NCI-H1048 (cell line): ENCODE measurements around the gene SPAG9.

Experiments
- DNase-seq: peaks from one replicate; lab custom pipeline; 2025; lab: John Stamatoyannopoulos, UW

The SPAG9 gene

DNA sequence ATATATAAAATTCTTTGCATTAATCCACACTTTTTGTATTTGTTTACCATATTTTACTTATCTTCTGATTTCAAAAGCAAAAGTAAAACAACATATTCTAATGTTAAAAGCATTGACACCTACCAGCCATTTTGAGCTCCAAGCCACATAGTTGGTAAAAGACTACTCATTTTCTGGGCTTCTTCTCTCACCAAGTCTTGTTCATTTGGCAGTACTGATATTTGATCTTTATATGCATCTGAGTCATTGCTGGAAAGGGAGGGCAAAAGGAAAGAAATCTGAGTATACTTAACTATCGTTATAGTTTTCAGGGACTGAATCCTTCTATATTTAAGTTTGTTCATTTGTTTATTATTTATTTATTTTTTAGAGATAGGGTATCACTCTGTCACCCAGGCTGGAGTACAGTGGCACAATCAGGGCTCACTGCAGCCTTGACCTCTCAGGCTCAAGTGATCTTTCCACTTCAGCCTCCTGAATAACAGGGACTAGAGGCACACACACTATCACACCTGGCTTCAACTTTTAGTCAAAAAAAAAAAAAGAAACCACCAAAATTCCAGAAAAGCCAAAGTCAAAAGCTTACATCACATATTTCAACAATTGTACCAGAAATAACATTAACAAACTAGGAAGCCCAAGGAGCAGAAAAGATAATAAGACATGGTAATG is 133.5 kb downstream of the SPAG9 start:
- no peak for DNase-seq

DNA sequence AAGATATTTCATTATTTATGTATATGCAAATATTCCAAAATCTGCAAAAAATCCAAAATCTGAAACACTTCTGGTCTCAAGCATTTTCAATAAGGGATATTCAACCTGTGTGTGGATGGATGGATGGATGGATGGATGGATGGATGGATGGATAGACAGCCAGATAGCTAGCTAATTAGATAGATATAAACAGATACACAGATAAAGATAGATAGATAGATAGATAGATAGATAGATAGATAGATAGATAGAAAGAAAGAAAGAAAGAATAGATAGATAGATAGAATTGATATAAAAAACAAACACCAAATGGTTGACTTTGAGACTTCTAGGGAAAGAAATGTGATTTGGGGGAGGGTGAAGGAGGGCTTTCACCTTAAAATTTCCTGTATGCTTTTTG is 139.4 kb downstream of the SPAG9 start:
- DNase-seq = no peak

DNA sequence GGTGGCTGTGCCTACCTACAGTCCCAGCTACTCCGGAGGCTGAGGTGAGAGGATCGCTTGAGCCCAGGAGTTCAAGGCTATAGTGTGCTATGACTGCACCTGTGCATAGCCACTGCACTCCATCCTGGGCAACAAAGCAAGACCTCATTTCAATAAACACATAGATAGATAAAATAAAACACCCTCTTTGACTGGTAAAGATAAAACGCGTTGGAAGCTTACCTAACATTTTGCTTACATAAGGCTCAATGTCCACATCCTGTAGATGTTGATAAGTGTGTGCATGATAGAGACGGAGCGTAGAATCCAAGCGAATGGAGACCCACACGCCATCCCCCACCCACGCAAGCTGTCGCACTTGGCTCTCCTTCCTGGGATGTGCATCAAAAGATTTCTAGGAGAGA is 141.1 kb downstream of the SPAG9 start:
- no peak for DNase-seq

DNA sequence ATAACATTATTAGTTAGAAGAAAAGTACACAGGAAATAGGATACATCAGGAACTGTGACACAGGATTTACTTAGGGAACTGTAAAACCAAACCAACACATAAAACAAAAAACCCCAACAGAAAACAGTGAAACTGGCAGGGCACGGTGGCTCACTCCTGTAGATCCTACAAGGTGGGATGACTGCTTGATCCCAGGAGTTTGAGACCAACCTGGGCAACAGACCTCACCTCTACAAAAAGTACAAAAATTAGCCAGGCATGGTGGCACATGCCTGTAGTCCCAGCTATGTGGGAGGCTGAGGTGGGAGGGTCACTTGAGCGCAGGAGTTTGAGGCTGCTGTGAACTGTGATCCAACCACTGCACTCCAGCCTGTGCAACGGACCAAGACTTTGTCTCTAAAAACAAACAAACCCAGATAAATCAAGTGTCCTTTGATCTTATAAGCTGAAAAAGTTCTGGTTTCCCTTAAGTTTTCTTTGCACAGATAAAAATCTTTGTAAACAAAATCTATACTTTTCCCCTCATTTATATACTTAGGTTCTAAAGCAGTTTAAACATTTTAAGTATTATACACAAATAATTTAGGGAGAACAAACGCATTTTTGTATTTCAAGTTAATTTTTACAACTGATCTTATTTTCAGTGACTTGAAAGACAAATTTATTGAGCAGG is 143.0 kb downstream of the SPAG9 start:
- DNase-seq = no peak

DNA sequence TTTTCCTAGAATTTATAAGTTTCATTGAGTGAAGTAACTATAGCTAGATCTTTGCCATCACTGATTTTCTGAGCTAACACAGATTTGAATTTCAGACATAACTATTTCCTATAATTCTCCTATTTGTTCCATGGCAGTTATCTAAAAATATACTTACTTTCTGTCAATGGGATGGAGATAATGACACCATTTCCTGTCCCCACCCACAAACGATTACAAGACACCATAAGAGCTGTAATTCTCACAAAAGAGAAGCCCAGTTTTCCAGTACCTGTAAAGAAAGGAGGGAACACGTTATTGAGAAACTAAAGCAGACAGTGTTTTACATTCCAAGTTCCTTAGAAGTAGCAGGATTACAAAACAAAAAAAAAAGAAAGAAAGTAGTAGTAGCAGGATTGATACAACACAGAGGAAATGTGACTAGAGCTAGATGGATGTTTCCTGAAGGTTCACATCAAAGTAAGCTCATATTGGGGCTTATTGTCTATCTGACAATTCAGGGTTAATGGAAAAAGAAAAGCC is 143.7 kb downstream of the SPAG9 start:
- DNase-seq = no peak

DNA sequence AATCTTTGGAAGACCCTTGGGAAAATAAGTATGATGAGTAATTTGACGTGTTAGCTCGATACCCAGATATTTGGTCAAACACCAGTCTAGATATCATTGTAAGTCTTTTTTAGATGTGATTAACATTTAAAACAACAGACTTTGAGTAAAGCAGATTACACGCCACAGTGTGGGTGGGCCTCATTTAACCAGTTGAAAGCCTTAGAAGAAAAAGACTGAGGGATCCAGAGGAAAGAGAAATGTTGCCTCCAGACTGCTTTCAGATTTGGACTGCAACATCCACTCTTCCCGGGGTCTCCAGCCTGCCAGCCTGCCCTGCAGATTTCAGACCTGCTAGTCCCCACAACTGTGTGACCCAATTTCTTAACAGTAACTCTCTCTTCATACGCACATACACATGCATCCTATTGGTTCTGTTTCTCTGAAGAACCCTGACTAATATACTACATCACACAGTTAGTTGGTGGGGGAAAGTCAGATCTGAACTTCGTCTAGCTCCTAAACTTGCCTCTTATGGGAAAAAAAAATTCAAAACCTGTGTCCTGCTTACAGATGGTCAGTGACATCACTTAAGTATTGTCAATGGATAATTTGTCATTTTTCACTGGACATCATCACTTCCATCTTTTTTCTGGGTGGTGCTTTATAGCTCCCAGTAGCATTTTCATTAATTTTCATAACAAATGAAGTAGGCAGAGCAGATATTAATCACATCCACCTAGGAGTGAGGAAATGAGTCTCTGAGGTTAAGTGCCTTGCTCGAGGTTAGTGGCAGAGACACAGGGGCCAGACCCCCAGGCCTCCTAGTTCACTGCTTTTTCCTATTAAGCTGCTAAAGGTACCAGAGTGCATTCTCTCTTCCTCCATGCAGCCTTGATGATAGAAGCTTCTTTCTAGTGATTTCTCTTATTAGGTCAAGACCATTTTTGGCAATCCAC is 146.8 kb downstream of the SPAG9 start:
- no peak for DNase-seq

DNA sequence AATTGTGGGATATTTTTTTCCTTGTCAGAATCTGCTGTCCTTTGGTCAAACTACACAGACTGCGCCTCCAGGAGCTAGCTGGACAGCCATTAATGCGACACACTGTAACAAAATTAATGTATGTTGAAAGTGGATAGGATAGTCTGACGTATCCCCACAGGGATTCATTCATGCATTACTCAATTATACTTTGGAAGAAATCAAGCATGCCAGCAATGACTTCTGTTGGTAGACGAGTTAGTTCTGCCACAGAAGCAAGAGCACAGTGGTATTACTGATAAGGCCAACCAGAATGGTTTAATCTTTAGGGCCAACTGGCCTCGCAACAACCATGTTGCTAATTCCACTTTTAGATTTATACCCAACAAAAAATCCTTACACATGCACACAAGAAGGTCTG is 148.1 kb downstream of the SPAG9 start:
- DNase-seq = no peak

DNA sequence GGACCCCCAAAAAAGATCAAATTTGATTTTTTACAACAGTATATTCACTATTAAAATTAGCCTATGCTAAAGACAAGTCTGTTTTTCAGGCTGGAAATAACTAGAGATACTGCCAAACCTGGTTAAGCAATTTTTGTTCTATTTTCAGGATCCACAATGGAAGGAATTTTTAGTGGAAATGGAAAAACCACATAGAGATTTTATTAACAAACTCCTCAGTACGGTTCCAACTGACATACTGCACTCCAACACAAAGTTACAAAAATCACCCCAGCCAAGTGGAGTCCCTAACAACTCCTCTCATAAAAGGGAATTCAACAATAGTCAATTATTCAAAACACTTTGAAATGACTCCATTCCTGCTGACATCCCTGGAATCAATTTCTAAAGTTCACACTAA is 152.9 kb downstream of the SPAG9 start:
- DNase-seq = no peak

DNA sequence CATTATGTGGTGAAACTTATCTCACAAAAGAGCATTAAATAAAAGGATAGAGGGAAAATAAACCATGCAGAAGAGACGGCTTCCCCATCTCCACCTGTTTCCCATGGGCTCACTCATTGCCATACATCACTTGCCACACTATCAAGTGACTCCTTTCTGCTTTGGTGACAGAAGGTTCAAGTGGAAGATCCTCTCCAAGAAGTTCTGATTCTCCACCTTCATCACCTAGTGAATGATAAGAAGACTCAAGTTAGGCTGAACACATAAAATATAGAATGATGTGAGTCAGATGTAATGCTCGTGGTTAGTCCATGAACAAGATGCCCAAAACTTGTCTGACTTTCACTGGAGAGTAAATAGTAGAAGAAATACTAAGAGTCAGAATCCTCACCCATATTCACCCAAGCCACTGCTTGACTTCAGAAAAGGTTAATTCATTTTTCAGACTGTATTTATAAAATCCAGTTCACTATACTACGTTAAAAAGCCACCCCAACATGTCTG is 154.5 kb downstream of the SPAG9 start:
- DNase-seq = no peak

DNA sequence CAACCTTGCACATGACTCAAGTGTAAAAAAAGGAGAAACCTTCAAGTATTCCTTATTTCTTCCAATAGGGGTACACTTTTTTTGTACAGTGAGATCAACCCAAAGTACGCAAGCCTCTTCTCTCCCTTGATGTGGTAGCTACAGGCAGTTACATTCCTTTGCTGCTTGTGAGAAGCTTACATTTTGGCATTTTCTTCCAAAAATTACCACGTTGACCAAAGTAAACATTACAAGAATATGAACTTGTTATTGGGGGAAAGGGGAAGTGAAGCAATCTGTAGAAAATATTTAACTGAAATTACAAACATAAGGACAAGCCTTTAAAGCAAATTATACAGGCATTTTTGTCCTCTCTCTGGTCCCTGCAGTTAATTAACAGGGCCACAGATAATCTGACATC is 157.5 kb downstream of the SPAG9 start:
- no peak for DNase-seq

DNA sequence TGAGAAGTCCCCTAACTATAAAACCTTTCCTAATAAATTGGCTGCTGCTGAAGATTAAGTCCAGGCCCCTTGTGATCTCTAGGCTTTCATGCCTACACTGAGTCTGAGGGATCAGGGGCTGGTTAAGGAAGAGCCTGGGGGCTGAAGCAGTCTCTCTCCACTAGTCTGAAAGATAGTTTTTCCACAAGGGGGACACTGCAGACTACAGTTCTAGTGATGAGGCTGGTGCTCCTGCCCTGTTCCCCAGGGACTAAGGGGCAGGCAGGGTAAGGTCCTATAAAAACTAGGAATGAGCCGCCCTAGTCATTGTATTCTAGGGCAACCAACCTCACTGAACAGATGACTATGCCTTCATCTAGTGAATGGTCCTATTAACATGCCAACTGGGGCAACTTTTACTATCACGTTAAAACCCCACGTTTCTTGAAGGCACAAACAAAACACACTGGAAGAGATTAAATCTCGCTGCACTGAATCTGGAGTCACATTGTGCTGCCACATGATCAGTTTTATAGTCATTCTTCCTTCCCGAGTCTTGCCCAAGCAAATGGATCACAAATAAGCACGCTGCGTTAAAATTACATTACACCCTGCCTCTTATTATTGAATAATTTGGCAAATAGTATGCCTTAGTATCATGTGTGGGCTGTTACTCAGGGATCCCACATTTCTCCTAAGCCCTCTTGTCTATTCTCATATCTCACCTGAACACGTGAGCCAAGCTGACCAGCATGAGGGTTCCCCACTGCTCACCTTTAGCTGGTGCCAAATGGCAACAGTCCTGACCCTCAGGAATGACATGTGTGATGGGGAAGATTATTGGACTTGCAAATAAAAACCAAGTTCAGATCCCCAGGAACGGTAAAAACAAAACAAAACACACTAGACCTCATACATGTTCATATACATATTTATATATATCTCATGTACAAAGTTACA is 159.1 kb downstream of the SPAG9 start:
- no peak for DNase-seq

DNA sequence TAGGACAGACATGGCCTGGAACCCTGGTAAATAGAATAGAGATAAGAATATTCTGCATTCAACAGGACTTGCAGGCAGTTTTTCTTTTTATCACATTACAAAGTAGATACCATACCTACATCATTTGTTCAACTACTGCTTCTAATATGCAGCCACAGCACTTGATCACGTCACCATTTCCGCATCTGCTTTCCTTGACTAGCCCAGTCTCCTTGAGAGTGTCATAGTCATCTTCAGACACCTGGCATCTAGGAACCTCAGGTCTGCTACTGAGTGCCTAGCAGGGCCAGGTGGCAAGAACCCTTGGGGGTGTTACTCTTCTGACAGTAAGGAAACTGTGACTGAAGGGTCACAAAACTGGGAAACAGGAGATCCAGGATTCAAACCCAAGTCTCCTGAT is 161.3 kb downstream of the SPAG9 start:
- no peak for DNase-seq

DNA sequence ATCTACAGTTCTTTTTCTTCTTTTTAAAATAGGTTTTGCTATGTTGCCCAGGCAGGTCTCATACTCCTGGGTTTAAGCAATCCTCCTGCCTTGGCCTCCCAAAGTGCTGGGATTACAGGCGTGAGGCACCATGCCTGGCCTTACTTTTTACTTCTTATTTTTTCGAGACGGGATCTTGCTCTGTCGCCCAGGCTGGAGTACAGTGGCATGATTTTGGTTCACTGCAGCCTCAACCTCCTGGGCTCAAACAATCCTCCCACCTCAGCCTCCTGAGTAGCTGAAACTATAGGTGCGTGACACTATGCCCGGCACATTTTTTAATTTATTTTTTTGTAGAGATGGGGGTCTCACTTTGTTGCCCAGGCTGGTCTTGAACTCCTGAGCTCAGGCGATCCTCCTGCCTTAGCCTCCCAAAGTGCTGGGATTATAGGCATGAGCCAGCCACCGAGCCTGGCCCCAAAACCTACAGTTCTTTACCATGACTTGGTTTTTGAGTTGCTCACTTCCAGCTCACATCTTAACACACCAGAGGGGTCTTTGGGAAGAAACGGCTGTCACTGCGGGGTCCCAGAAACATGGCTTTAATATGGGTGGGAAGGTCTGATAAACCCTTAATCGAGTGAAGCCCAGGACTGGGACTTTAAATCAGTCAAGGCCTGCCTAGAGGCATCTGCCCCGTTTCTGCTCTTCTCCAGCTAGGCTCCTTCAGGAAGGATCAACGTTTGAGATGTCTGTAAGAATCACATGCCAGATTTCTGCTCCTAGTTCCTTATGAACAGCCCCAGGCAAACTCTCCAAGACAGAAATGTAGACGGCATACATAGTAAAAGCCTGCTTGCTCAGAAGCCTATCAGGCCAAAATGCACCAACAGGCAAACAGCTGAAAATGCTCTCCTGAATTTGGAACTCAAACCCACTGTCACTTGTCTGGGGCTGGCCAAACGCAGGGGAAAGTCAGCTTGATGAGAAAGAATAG is 162.8 kb downstream of the SPAG9 start:
- DNase-seq = no peak

DNA sequence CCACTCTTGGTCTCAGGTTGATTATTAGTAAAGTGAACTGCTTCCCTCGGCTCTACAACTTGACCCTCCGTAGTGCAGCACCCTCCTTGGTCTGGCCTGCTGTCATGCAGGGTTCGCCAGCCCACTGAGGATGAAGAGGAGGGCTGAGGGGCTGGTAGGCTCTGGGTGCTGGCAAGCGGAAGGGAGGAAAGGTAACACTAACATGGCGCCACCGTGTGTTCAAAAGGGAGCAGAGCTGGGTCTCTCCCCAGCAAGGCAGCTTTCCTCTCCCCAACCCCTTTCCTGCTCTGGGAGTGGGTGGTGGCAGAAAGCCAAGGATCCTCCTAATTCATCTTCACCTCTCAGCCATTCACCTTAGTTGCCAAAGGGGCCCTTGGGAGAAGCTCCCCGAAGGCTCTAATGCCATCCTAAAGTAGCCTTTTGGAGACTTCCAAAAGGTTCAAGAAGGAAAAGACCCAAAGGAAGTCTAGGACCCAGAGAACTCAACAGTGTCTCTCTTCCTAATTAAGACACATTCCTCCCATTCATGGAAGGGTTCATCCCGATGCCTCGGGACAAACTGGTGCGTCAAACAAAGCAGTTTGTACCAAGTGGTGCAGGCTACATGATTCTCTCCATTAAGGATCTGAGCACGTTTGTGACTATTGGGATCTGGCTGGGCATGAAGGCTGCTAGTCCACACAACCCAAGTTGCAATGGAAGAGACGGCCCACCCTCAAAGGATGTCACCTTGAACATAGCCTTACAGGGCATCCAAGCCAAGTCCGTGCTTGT is 163.7 kb downstream of the SPAG9 start:
- DNase-seq = no peak

DNA sequence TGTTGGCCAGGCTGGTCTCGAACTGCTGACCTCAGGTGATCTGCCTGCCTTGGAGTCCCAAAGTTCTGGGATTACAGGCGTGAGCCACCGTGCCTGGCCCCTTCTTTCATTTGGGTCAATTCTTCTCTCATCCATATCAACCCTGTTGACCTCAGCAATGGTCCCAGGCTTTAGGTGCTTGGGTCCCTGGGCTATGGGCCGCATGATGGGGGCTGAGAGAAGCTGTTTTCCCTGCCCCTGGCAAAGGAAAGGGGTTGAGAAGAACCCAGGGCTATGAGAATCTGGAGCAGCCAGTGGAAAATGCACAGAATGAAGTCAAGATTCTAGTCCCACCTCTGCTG is 164.3 kb downstream of the SPAG9 start:
- DNase-seq = no peak

DNA sequence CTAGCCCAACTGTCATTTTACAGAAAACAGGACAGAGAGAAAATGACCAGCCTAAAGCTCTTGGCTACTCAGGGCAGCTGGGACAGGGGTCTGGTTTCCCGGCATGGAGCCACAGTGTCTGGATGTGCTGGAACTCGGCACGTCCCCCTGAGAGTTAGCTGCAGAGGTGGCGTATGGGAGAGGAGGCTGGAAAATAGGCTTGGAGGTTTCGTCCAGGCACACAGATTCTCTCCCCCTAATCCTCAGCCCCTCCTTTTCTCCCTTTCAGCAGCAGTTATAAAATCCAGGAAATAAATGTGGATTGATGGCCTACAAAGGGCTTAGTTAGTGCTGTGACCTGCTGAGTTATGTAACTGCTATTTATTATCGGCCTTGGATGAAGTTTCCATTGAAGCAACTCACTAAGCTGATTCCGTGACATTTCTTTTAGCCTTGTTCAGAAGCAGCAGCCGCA is 165.0 kb downstream of the SPAG9 start:
- DNase-seq = no peak

DNA sequence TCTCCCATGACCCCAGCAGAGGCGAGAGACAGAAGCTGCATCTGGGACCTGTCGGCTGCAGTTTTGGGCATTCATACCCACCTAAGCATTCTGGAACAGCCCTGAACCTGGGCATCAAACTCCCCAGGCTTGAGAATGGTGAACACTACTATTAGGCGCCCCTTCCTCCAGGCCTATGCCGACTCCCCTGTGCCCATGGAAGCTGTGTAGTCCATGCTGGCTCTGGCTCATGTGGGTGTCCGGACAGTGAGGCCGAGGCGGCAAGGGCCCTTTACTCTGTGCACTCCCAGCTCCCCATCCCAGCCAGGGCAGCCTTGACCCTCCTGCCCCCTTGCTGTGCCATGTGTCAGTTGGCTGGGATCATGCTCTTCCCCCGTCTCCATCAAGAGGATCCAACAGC is 165.5 kb downstream of the SPAG9 start:
- no peak for DNase-seq

DNA sequence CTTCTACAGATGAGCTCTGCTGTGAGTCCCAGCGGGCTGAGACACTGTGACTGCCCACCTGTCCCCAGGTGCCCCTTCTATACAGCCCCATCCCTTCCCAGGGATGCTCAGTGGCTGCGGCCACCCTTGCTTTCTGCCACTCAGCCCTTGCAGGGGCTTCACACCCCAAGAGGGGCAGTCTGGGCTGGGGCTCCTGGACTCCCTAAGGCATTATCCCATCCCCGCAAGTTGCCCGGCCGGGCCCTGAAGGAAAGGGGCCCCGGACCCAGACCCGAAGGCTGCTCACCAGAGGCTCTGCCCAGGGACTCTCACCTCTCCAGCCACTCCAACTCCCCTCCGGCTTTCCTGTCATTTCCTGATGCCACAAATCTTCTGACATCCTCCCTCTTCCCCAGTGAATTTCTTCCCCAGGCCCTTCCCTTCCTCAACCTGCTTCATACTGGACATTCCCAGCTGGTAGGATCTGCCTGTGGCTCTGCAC is 166.0 kb downstream of the SPAG9 start:
- DNase-seq = no peak
